Measurements from ENCODE around the gene GPC6.
"Not testable (repeated sequence)": the region's sequence is repeated elsewhere in the genome, so short reads cannot be mapped to it uniquely, and the experiment has no call there.

The GPC6 gene

DNA sequence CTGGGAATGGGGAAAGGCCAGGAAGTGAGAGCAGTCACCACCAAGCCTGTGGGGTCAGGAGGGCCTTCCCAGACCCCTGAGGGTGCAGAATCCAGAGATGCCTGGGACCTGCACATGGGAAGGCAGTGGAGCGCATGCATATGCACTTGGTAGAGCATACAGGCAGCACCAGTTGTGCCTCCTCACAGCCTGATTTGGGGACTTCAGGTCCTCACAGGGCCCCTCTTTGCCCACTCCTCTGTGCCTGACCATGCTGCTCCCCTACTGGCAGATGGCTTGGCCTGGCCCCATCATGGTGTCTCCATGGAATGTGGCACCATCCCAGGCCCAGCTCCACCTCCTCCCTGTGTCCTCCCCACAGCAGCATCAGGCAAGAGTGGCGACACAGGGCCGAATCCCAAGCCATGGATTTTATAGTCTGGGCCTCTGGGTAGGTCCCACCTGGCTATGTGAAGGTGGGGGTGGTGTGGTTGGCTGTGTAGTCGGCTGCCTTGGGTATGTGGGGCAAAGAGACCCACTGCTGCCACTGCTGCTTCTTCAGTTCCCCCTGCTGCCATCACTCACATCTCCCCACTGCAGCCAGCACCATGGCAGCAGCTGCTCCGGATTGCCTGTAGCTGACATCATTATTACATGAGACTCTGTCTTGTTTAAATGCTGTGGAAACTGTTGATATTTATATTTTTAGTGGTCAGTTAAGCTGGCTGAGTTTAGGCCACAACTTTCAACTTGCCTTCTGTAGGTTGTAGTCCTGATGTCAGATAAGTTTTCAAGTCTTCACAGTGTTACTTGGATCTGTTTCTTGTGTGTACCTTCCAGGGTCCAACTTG lies 247.0 kb downstream of the GPC6 start:
- TF ChIP-seq POLR2A (IDR thresholded peaks at IDR 0.05; ENCODE audit: extremely low read depth, insufficient read length) = no peak
- no peak for TF ChIP-seq MYC (IDR thresholded peaks at IDR 0.05; ENCODE audit: low read depth, low read length)
- TF ChIP-seq, protein P1, sequence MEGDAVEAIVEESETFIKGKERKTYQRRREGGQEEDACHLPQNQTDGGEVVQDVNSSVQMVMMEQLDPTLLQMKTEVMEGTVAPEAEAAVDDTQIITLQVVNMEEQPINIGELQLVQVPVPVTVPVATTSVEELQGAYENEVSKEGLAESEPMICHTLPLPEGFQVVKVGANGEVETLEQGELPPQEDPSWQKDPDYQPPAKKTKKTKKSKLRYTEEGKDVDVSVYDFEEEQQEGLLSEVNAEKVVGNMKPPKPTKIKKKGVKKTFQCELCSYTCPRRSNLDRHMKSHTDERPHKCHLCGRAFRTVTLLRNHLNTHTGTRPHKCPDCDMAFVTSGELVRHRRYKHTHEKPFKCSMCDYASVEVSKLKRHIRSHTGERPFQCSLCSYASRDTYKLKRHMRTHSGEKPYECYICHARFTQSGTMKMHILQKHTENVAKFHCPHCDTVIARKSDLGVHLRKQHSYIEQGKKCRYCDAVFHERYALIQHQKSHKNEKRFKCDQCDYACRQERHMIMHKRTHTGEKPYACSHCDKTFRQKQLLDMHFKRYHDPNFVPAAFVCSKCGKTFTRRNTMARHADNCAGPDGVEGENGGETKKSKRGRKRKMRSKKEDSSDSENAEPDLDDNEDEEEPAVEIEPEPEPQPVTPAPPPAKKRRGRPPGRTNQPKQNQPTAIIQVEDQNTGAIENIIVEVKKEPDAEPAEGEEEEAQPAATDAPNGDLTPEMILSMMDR (IDR thresholded peaks at IDR 0.05; ENCODE audit: low read depth, low read length) = no peak
- TF ChIP-seq, protein P2, sequence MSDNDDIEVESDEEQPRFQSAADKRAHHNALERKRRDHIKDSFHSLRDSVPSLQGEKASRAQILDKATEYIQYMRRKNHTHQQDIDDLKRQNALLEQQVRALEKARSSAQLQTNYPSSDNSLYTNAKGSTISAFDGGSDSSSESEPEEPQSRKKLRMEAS (IDR thresholded peaks at IDR 0.05; ENCODE audit: low read depth, low read length) = no peak
- DNase-seq (ENCODE audit: low read depth) = no peak
- no peak overlapping the region for H3K4me3 ChIP-seq (ENCODE audit: low read depth, low read length)

DNA sequence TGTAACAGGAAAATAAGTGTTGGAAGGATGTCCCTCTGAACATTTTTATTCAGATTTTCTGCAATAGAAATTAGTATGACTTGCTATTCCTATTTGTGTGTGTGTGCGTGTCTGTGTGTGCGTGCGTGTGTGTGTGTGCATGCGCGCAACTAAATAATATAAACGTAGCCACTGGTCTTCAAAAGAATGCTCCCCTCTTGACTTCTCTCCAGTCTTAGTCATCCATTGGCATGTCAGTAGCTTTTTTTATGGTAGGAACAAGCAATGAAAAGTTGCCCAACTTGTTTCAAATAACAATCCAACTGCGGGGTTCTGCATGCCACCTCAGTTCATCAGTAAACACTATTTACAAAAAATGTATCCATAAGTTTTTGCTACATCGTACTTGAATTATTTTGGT lies 249.6 kb downstream of the GPC6 start:
- TF ChIP-seq MYC (IDR thresholded peaks at IDR 0.05; ENCODE audit: low read depth, low read length) (no peak), POLR2A (IDR thresholded peaks at IDR 0.05; ENCODE audit: extremely low read depth, insufficient read length) (no peak)
- TF ChIP-seq, protein P2 (IDR thresholded peaks at IDR 0.05; ENCODE audit: low read depth, low read length) = no peak
- TF ChIP-seq, protein P1 (IDR thresholded peaks at IDR 0.05; ENCODE audit: low read depth, low read length) = no peak
- H3K4me3 ChIP-seq (ENCODE audit: low read depth, low read length) = no peak overlapping the region
- no peak for DNase-seq (ENCODE audit: low read depth)

DNA sequence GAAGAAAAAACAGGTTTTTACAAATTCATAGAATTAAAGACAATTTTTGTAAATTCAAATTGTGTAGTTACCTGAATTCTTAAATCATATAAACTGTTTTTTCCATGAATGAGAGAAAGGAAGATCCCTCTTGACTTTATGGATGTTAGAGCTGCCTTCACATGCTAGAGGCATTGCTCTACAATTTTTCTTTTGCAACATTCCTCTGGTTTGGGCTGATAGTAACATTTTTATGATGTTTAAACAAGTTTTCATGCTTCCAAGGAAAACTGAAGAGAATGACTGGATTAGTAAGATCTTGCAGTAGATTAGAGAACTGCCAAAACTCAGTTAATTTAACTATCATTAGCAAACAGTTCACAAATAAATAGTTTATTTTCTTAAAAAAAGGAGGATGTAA lies 250.6 kb downstream of the GPC6 start:
- H3K4me3 ChIP-seq (ENCODE audit: low read depth, low read length) = no peak overlapping the region
- TF ChIP-seq, protein P1 (IDR thresholded peaks at IDR 0.05; ENCODE audit: low read depth, low read length) = no peak
- TF ChIP-seq POLR2A (IDR thresholded peaks at IDR 0.05; ENCODE audit: extremely low read depth, insufficient read length) (no peak), MYC (IDR thresholded peaks at IDR 0.05; ENCODE audit: low read depth, low read length) (no peak)
- TF ChIP-seq, protein P2 (IDR thresholded peaks at IDR 0.05; ENCODE audit: low read depth, low read length) = no peak
- DNase-seq (ENCODE audit: low read depth) = no peak

DNA sequence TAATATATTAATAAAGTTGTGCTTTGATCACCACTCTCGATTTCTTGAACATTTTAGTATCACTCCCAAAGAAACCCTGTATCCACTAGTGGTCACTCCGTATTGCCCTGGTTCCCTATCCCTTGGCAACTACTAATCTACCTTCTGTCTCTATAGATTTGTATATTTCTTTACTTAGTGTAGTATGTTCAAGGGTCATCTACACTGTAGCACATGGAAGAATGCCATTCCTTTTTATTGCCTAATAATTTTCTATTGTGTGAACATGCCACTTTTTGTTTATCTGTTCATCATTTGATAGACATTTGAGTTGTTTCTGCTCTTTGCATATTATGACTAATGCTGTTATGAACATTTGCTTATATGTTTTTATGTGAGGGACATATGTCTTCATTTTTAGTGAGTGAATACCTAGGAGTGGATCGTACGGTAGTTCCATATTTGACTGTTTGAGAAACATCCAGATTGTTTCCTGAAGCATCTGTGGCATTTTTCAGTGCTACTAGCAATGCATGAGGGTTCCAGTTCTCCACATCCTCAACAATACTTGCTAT lies 254.0 kb downstream of the GPC6 start:
- TF ChIP-seq POLR2A (IDR thresholded peaks at IDR 0.05; ENCODE audit: extremely low read depth, insufficient read length) (no peak), MYC (IDR thresholded peaks at IDR 0.05; ENCODE audit: low read depth, low read length) (no peak)
- TF ChIP-seq, protein P1 (IDR thresholded peaks at IDR 0.05; ENCODE audit: low read depth, low read length) = no peak
- TF ChIP-seq, protein P2 (IDR thresholded peaks at IDR 0.05; ENCODE audit: low read depth, low read length) = no peak
- no peak overlapping the region for H3K4me3 ChIP-seq (ENCODE audit: low read depth, low read length)
- DNase-seq (ENCODE audit: low read depth) = no peak

DNA sequence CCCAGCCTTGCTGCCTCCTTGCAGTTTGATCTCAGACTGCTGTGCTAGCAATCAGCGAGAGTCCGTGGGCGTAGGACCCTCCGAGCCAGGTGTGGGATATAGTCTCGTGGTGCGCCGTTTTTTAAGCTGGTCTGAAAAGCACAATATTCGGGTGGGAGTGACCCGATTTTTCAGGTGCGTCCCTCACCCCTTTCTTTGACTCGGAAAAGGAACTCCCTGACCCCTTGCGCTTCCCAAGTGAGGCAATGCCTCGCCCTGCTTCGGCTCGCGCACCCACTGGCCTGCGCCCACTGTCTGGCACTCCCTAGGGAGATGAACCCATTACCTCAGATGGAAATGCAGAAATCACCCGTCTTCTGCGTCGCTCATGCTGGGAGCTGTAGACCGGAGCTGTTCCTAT lies 269.5 kb downstream of the GPC6 start:
- DNase-seq (ENCODE audit: low read depth); H3K4me3 ChIP-seq (ENCODE audit: low read depth, low read length): not testable (repeated sequence)

DNA sequence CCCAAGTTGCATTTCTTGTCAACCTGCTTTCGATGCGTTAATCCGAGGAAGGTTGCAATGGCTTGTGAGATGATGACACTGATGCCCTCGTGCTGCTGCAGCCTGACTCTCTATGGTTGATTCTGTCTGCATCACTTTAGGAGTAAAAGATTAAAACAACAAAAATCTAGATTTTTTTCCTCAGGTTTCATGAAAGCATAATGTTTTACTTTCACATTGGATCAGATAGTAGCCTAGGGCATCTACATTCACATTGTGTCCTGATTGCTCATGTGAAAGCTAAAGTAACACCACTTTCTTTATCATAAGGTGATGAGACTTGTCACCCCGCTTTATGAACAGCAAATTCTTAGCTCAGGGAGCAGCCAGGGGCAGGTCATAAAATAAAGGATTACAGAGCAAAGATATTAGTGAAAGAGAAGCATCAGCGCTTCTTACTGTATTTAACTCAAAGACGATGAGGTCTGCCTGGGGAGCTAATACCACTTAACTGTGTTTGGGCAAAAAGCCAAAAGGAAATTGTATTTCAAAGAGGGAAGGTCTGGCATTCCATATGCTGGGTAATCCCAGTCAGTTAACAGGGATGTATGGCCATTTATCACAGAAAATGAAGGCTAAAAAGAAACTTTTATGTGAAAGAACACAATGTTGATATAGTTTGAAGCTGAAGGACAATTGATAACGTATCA lies 270.5 kb downstream of the GPC6 start:
- no peak for DNase-seq (ENCODE audit: low read depth)
- H3K4me3 ChIP-seq (ENCODE audit: low read depth, low read length) = no peak overlapping the region
- TF ChIP-seq, protein P2 (IDR thresholded peaks at IDR 0.05; ENCODE audit: low read depth, low read length) = no peak
- TF ChIP-seq MYC (IDR thresholded peaks at IDR 0.05; ENCODE audit: low read depth, low read length) (no peak), POLR2A (IDR thresholded peaks at IDR 0.05; ENCODE audit: extremely low read depth, insufficient read length) (no peak)
- TF ChIP-seq, protein P1 (IDR thresholded peaks at IDR 0.05; ENCODE audit: low read depth, low read length) = no peak

Measured in NB4 (cell line).